RWPE1 (cell line): ENCODE measurements around the gene ADAT2.

Experiments used
- CTCF ChIA-PET: fragments of 350-600 bp; sonication (Branson Sonifier 250); formaldehyde crosslinking; extraction: SDS; loops from one replicate; lab custom pipeline; 2021; lab: Yijun Ruan, JAX
- POLR2A ChIA-PET: fragments of 400-600 bp; formaldehyde crosslinking; extraction: SDS; loops from one replicate; lab custom pipeline; 2020; ENCODE audit warnings: antibody characterized with exemption; ENCODE audit not compliant: low non-redundant PET; lab: Yijun Ruan, JAX
- DNase-seq: peaks from one replicate; pipeline ENCODE4 v3.0.0; 2012; ENCODE audit warnings: low spot score
- H3K27ac ChIP-seq: fragments of 450-650 bp; 2 replicates; pipeline ENCODE4 v1.5.1; 2017
- TF ChIP-seq, protein P1 (sequence below): fragments of 450-650 bp; conservative IDR thresholded peaks from 2 replicates; pipeline ENCODE4 v1.5.1; 2017; ENCODE audit warnings: low read depth, mild to moderate bottlenecking

The ADAT2 gene

DNA sequence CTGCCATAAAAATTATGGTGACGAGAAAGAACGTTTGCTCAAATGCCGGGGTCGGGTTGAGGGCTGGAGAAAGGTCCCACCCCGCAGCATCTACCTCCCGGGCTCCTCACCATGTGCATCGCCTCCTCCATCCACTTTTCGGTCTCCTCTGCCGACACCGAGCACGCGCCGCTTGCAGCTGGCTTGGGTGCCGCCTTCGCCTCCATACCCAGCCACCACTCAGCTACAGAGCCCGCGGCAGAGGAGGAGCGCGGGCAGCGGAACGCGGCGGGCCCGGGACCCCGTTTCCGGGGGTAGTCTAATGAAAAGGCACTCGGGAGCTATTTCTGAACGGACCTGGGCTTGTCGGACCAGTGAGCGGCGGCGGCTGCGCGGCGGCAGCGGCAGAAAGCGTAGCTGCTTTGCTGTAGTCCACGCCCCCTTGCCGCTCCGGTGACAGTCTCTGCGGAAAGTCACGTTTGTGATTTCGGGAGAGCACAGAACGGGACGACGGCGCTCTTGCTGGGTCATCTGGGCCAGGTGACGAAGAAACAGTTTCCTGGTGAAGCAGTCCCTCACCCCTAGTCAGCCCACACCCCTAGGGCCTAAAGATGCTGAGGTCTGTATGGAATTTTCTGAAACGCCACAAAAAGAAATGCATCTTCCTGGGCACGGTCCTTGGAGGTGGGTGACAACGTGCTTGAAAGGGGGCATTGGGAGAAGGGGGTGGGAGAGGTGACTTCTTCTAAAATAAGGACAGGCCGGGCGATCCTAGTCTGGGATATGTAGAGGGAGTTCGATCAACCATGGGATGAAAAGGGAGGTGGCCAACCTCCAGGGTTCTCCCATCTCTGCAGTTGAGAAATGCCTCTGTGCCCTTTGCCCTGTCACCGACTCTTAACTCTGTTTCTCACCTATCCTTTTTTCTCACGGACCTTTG, at the start of gene ADAT2, which contains the start of gene PEX3:
Gene ADAT2 (minus strand): TSS at position 243 of the 919 bp plus-strand sequence. CDS start 37 bp downstream, at position 206.
Gene PEX3 (plus strand): TSS at position 353 of the 919 bp plus-strand sequence. CDS start 238 bp downstream, at position 591.
- CTCF ChIA-PET = no interaction called here
- peak within 1 kb of the TSS; percentile 84 for H3K27ac ChIP-seq
- POLR2A ChIA-PET = interaction anchor here (0.6 kb wide), 1 partner anchor 10 kb away, joined by 6 read pairs; no protein-coding TSS in a partner anchor
- TF ChIP-seq, protein P1, sequence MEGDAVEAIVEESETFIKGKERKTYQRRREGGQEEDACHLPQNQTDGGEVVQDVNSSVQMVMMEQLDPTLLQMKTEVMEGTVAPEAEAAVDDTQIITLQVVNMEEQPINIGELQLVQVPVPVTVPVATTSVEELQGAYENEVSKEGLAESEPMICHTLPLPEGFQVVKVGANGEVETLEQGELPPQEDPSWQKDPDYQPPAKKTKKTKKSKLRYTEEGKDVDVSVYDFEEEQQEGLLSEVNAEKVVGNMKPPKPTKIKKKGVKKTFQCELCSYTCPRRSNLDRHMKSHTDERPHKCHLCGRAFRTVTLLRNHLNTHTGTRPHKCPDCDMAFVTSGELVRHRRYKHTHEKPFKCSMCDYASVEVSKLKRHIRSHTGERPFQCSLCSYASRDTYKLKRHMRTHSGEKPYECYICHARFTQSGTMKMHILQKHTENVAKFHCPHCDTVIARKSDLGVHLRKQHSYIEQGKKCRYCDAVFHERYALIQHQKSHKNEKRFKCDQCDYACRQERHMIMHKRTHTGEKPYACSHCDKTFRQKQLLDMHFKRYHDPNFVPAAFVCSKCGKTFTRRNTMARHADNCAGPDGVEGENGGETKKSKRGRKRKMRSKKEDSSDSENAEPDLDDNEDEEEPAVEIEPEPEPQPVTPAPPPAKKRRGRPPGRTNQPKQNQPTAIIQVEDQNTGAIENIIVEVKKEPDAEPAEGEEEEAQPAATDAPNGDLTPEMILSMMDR = no peak
- peak; percentile 93 for DNase-seq

- ChIA-PET CTCF (no interaction called here), POLR2A (no interaction called here)
- TF ChIP-seq, protein P1 = no peak
- no peak for DNase-seq
- H3K27ac ChIP-seq = no peak overlapping the region
Observed at GRCh38 chr6:143498428-143498827, 47.9 kb upstream of the ADAT2 start.

- TF ChIP-seq, protein P1 = no peak
- CTCF ChIA-PET = no interaction called here
- H3K27ac ChIP-seq = no peak overlapping the region
- POLR2A ChIA-PET = no interaction called here
- DNase-seq = no peak
Observed at GRCh38 chr6:143496974-143497373, 46.5 kb upstream of the ADAT2 start.

DNA sequence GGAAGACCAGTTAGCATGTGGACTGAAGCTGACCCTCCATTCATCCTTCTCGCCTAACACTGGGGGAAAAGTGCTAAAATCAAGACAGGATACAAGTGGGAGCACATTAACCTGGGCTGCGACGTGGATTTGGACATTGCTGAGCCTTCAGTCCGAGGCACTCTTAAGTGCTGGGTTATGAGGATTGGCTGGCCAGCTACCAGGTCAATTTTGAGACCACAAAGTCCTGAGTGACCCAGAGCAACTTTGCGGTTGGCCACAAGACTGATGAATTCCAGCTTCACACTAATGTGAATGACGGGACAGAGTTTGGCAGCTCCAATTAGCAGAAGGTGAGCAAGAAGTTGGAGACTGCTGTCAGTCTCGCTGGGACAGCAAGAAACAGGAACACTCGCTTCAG, 40.3 kb upstream of the ADAT2 start:
- ChIA-PET CTCF (interaction anchor here (0.6 kb wide), 1 partner anchor 213 kb away, joined by 3 read pairs; no protein-coding TSS in a partner anchor), POLR2A (no interaction called here)
- H3K27ac ChIP-seq = no peak overlapping the region
- TF ChIP-seq, protein P1 = no peak
- DNase-seq = no peak

GRCh38 chr6:143490244-143490643, 39.7 kb upstream of the ADAT2 start:
- H3K27ac ChIP-seq = no peak overlapping the region
- ChIA-PET POLR2A (no interaction called here), CTCF (interaction anchor here (0.6 kb wide), 1 partner anchor 213 kb away, joined by 3 read pairs; no protein-coding TSS in a partner anchor)
- DNase-seq = no peak
- TF ChIP-seq, protein P1 = no peak

DNA sequence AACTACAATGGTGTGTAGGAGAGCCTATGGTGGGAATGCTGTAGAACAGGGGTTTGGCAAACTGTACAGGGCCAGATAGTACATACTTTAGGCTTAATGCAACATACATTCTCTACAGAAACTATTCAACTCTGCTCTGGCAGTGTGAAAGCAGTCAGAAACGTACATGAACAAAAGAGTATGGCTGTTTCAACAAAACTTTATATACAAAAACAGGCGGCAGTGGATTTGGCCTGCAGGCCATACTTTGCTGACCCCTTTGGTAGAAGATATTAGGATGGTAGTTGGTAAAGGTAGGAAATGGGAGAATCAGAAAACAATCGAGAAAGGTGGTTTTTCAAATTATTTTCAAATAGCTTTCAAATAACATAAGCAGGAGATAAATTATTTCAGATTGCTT, 36.3 kb upstream of the ADAT2 start:
- POLR2A ChIA-PET = no interaction called here
- H3K27ac ChIP-seq = no peak overlapping the region
- DNase-seq = no peak
- CTCF ChIA-PET = interaction anchor here (0.6 kb wide), 1 partner anchor 564 kb away, joined by 3 read pairs; no protein-coding TSS in a partner anchor
- TF ChIP-seq, protein P1 = no peak
